Neural progenitor cell (in vitro differentiated cells): ENCODE measurements around the gene LEPR. TPM values are rescaled to one million over a fixed set of nuclear protein-coding genes. Genes with fewer than 3 reads are reported as not detected.

ENCODE experiments used
- DNase-seq: peaks from one replicate; pipeline ENCODE4 v3.0.0-alpha.2; 2016; ENCODE audit warnings: low spot score
- H2AFZ ChIP-seq: fragments of 200-600 bp; sonication (generic); replicated peaks from 2 replicates; pipeline ENCODE4 v1.6.1; 2016; ENCODE audit warnings: antibody characterized with exemption
- H3F3A ChIP-seq: fragments of 200-600 bp; sonication (generic); 2 replicates; pipeline ENCODE4 v1.6.1; 2016; ENCODE audit warnings: antibody characterized with exemption, low read depth
- H3K27ac ChIP-seq: fragments of 200-600 bp; sonication (generic); 2 replicates; pipeline ENCODE4 v1.5.1; 2016; ENCODE audit warnings: mild to moderate bottlenecking
- H3K27me3 ChIP-seq: fragments of 200-600 bp; sonication (generic); 2 replicates; pipeline ENCODE4 v1.6.1; 2016; ENCODE audit warnings: mild to moderate bottlenecking, moderate library complexity
- H3K36me3 ChIP-seq: fragments of 200-600 bp; sonication (generic); 2 replicates; pipeline ENCODE4 v1.5.1; 2016
- H3K4me1 ChIP-seq: fragments of 200-600 bp; sonication (generic); 2 replicates; pipeline ENCODE4 v1.6.1; 2016; ENCODE audit warnings: mixed run types
- H3K4me2 ChIP-seq: fragments of 200-600 bp; sonication (generic); 2 replicates; pipeline ENCODE4 v1.6.1; 2016
- H3K4me3 ChIP-seq: fragments of 200-600 bp; sonication (generic); 2 replicates; pipeline ENCODE4 v1.5.1; 2016
- H3K79me2 ChIP-seq: fragments of 200-600 bp; sonication (generic); 2 replicates; pipeline ENCODE4 v1.6.1; 2016; ENCODE audit warnings: low read depth
- H3K9ac ChIP-seq: fragments of 200-600 bp; sonication (generic); 2 replicates; pipeline ENCODE4 v1.6.1; 2016
- H3K9me3 ChIP-seq: fragments of 200-600 bp; sonication (generic); 2 replicates; pipeline ENCODE4 v1.5.1; 2016; ENCODE audit warnings: low read depth
- H4K20me1 ChIP-seq: fragments of 200-600 bp; sonication (generic); 2 replicates; pipeline ENCODE4 v1.6.1; 2016; ENCODE audit warnings: low read depth
- H3K27ac Mint-ChIP-seq: 3 replicates; pipeline ENCODE4 v1.8.0; 2021; ENCODE audit warnings: mixed read lengths
- H3K27me3 Mint-ChIP-seq: 2 replicates; pipeline ENCODE4 v1.8.0; 2022; ENCODE audit warnings: low read depth, mild to moderate bottlenecking, inconsistent platforms, moderate library complexity, mixed read lengths; ENCODE audit not compliant: insufficient read depth
- H3K36me3 Mint-ChIP-seq: 3 replicates; pipeline ENCODE4 v1.8.0; 2021; ENCODE audit warnings: mixed read lengths
- H3K4me1 Mint-ChIP-seq: 3 replicates; pipeline ENCODE4 v1.8.0; 2021; ENCODE audit warnings: mixed read lengths
- H3K4me3 Mint-ChIP-seq: 3 replicates; pipeline ENCODE4 v1.8.0; 2021; ENCODE audit warnings: mild to moderate bottlenecking, moderate library complexity, mixed read lengths
- H3K9me3 Mint-ChIP-seq: 3 replicates; pipeline ENCODE4 v1.8.0; 2020; ENCODE audit warnings: mixed read lengths
- CTCF ChIP-seq: fragments of 200-600 bp; sonication (generic); IDR thresholded peaks from 2 replicates; pipeline ENCODE4 v1.5.1; 2017; ENCODE audit warnings: antibody characterized with exemption, mild to moderate bottlenecking
- EZH2 ChIP-seq: fragments of 200-600 bp; sonication (generic); IDR thresholded peaks from 2 replicates; pipeline ENCODE4 v1.6.1; 2017; ENCODE audit warnings: antibody characterized with exemption, mild to moderate bottlenecking, moderate library complexity
- EZH2phosphoT487 ChIP-seq: fragments of 200-600 bp; sonication (generic); IDR thresholded peaks from 2 replicates; pipeline ENCODE4 v1.6.1; 2017; ENCODE audit warnings: antibody characterized with exemption
- total RNA-seq: library from RNA; depleted of rRNA; stranded (reverse); fragments of >200 nt; gene quantifications from 2 replicates; pipeline ENCODE4 v1.2.3, GENCODE V29; 2015; ENCODE audit warnings: low replicate concordance

The LEPR gene, protein sequence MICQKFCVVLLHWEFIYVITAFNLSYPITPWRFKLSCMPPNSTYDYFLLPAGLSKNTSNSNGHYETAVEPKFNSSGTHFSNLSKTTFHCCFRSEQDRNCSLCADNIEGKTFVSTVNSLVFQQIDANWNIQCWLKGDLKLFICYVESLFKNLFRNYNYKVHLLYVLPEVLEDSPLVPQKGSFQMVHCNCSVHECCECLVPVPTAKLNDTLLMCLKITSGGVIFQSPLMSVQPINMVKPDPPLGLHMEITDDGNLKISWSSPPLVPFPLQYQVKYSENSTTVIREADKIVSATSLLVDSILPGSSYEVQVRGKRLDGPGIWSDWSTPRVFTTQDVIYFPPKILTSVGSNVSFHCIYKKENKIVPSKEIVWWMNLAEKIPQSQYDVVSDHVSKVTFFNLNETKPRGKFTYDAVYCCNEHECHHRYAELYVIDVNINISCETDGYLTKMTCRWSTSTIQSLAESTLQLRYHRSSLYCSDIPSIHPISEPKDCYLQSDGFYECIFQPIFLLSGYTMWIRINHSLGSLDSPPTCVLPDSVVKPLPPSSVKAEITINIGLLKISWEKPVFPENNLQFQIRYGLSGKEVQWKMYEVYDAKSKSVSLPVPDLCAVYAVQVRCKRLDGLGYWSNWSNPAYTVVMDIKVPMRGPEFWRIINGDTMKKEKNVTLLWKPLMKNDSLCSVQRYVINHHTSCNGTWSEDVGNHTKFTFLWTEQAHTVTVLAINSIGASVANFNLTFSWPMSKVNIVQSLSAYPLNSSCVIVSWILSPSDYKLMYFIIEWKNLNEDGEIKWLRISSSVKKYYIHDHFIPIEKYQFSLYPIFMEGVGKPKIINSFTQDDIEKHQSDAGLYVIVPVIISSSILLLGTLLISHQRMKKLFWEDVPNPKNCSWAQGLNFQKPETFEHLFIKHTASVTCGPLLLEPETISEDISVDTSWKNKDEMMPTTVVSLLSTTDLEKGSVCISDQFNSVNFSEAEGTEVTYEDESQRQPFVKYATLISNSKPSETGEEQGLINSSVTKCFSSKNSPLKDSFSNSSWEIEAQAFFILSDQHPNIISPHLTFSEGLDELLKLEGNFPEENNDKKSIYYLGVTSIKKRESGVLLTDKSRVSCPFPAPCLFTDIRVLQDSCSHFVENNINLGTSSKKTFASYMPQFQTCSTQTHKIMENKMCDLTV
- 11.4 and 15.2 TPM in 2 replicates for total RNA-seq

DNA sequence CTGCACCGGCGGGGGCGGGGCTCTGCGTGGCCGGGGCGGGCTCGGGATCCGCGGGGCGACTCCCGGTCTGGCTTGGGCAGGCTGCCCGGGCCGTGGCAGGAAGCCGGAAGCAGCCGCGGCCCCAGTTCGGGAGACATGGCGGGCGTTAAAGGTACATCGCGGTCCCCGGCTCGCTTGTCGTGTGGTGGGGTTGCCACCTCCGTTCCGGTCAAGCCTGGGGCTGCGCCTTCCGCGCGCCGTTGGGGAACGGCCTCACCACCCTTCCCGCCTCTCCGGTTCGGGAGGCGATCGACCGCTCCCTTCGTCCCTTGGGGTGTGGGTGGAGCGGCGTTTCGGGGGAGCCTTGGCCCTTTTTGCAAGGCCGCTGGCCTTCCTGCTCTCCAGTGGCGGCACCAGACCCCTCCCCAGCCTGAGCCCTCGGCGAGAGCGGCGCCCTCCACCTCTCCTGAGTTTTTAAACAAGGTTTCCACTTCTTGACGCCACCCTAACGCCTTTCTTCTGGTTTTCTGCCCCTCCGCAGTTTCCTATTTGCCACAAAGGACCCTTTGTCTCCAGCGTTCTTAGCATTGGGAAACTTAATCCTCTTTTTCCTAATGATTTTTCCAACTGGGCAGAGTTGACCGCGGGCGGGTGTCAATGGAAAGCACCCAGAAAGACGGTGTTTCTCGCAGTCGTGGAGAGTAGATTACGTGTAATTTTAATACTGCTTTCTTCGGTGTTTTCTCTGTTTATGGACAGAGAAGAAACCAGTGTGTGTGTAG lies at the start of gene LEPR, which contains the start of gene LEPROT:
Gene LEPR, plus strand, starts transcription at position 79 of the 761 bp plus-strand sequence. CDS start 144,898 bp downstream, outside the sequence.
Gene LEPROT, plus strand, starts transcription at position 79 of the 761 bp plus-strand sequence. Its CDS starts 57 bp downstream, at position 136.
- Mint-ChIP-seq H3K36me3 (peaks cover 8% of the 10 kb centered on the region), H3K27me3 (no peaks in the 10 kb centered on the region), H3K9me3 (no peaks in the 10 kb centered on the region), H3K4me1 (peaks cover 13% of the 10 kb centered on the region), H3K27ac (peak within 1 kb of the TSS; percentile 87), H3K4me3 (peak within 1 kb of the TSS; percentile 94)
- Histone ChIP-seq H3K36me3 (no peaks in the 10 kb centered on the region), H3K4me1 (peaks cover 22% of the 10 kb centered on the region), H3F3A (peaks cover 35% of the 10 kb centered on the region), H3K9me3 (no peaks in the 10 kb centered on the region), H4K20me1 (peaks cover 13% of the 10 kb centered on the region), H3K79me2 (peaks cover 47% of the 10 kb centered on the region), H3K27ac (peak within 1 kb of the TSS; percentile 99), H3K9ac (peak within 1 kb of the TSS; percentile 88), H3K4me3 (peak within 1 kb of the TSS; percentile 93), H3K4me2 (peak within 1 kb of the TSS; percentile 96), H3K27me3 (no peaks in the 10 kb centered on the region), H2AFZ (peak within 1 kb of the TSS; percentile 91)
- TF ChIP-seq EZH2phosphoT487 (no peak), EZH2 (no peak), CTCF (no peak)
- DNase-seq: peak; percentile 85

DNA sequence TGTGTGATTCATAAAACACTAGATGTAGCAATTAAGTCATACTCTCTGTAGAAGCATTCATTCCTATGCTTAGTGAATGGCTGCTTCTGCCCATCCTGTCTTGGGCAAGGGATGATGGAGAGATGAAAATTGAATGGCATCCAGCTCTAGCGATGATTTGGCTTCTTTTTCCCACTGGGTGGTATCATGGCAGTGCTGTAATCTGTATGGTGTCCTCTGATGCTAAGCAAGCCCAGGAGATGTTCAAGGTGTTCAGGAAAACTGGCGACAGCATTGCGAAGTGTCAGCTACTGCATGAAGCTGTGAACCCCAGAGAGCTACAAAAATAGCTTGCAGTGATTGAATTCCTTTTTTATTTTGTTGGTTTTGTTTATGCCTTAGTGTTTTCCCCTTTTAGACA lies 48.9 kb upstream of the LEPR start:
- H3K36me3 Mint-ChIP-seq: no peaks in the 10 kb centered on the region
- Histone ChIP-seq H3K9me3 (no peaks in the 10 kb centered on the region), H3K4me2 (no peak overlapping the region), H3K27me3 (no peaks in the 10 kb centered on the region), H3K9ac (no peak overlapping the region), H3K4me1 (no peaks in the 10 kb centered on the region), H3K79me2 (no peaks in the 10 kb centered on the region), H2AFZ (no peak overlapping the region), H3F3A (no peaks in the 10 kb centered on the region), H3K27ac (no peak overlapping the region), H4K20me1 (no peaks in the 10 kb centered on the region), H3K36me3 (no peaks in the 10 kb centered on the region), H3K4me3 (no peak overlapping the region)
- no peaks in the 10 kb centered on the region for H3K4me1 Mint-ChIP-seq
- peaks cover 5% of the 10 kb centered on the region for H3K27me3 Mint-ChIP-seq
- TF ChIP-seq EZH2: no peak
- no peak for TF ChIP-seq EZH2phosphoT487
- TF ChIP-seq CTCF: no peak
- no peak overlapping the region for H3K4me3 Mint-ChIP-seq
- no peak overlapping the region for H3K27ac Mint-ChIP-seq
- H3K9me3 Mint-ChIP-seq: peaks cover 3% of the 10 kb centered on the region
- DNase-seq: no peak

DNA sequence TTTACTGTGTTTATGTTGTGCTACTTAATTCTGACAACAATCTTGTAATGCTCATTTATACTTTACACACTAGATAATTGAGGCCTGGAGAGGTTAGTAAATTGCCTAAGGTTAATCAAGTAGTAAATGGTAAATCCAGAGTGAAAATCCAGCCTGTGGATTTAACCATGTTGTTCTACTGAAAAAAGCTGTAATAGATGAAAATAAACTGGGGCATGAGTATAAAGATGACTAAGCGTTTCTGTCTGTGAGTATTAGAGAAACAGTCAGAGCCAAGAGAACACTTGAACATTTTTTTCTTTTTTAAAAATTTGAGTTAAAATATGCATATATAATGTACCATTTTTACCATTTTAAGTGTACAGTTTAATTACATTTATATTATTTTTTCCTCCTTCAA lies 47.9 kb upstream of the LEPR start:
- no peak for DNase-seq
- peaks cover 3% of the 10 kb centered on the region for H3K9me3 Mint-ChIP-seq
- Histone ChIP-seq H3F3A (no peaks in the 10 kb centered on the region), H3K27ac (no peak overlapping the region), H3K9ac (no peak overlapping the region), H3K36me3 (no peaks in the 10 kb centered on the region), H3K4me1 (no peaks in the 10 kb centered on the region), H4K20me1 (no peaks in the 10 kb centered on the region), H3K4me3 (no peak overlapping the region), H3K27me3 (no peaks in the 10 kb centered on the region), H2AFZ (no peak overlapping the region), H3K4me2 (no peak overlapping the region), H3K9me3 (no peaks in the 10 kb centered on the region), H3K79me2 (no peaks in the 10 kb centered on the region)
- TF ChIP-seq CTCF (no peak), EZH2 (no peak), EZH2phosphoT487 (no peak)
- H3K36me3 Mint-ChIP-seq: no peaks in the 10 kb centered on the region
- no peaks in the 10 kb centered on the region for H3K4me1 Mint-ChIP-seq
- H3K4me3 Mint-ChIP-seq: no peak overlapping the region
- H3K27ac Mint-ChIP-seq: no peak overlapping the region
- peaks cover 5% of the 10 kb centered on the region for H3K27me3 Mint-ChIP-seq
